Esophagus muscularis mucosa (tissue), 4 donors: ENCODE measurements around the gene ANKLE2. TPM values are rescaled to one million over a fixed set of nuclear protein-coding genes. Genes with fewer than 3 reads are reported as not detected.

Experiments
- DNase-seq: peaks from one replicate; pipeline ENCODE4 v3.0.0-alpha.2; 2017; ENCODE audit errors: extremely low spot score
- H3K27ac ChIP-seq, 4 donors: fragments of 200-600 bp; sonication (generic); replicated peaks in 1 of 4; 1 replicate in 3 of 4; 2 replicates in 1 of 4; pipeline ENCODE4 v1.5.1; 2016 to 2019; ENCODE audit warnings: mild to moderate bottlenecking in 1 of 4
- H3K27me3 ChIP-seq, 4 donors: fragments of 200-600 bp; sonication (generic); one replicate each; pipeline versions ENCODE4 v1.5.1 to v1.6.0; 2016 to 2019
- H3K36me3 ChIP-seq, 4 donors: fragments of 200-600 bp; sonication (generic); one replicate each; pipeline ENCODE4 v1.5.1; 2016 to 2019
- H3K4me1 ChIP-seq, 4 donors: fragments of 200-600 bp; sonication (generic); one replicate each; pipeline ENCODE4 v1.5.1; 2016 to 2019
- H3K4me3 ChIP-seq, 4 donors: fragments of 200-600 bp; sonication (generic); 1 replicate in 2 of 4; 2 replicates in 2 of 4; pipeline ENCODE4 v1.5.1; 2016 to 2019; ENCODE audit warnings: mild to moderate bottlenecking in 4 of 4, moderate library complexity in 1 of 4
- H3K9me3 ChIP-seq, 4 donors: fragments of 200-600 bp; sonication (generic); 1 replicate in 3 of 4; 2 replicates in 1 of 4; pipeline ENCODE4 v1.5.1; 2016 to 2019
- EP300 ChIP-seq: sonication (generic); formaldehyde crosslinking; IDR thresholded peaks from one replicate; pipeline ENCODE4 v1.6.1; 2017; ENCODE audit warnings: antibody characterized with exemption
- POLR2A ChIP-seq: fragments of 450-650 bp; IDR thresholded peaks from one replicate; pipeline ENCODE4 v1.6.1; 2017; ENCODE audit warnings: antibody characterized with exemption, moderate library complexity, mild to moderate bottlenecking, low read depth
- POLR2AphosphoS5 ChIP-seq, 2 donors: sonication (generic); formaldehyde crosslinking; IDR thresholded peaks; one replicate each; pipeline ENCODE4 v1.6.1; 2017; ENCODE audit warnings: antibody characterized with exemption in 2 of 2
- WGBS: methylation state at CpG from one replicate; pipeline ENCODE4 v1.1.5; 2018; 5-methylcytosine and 5-hydroxymethylcytosine counted together
- intact Hi-C: fragments of 100-400 bp; cut with DNase I; formaldehyde crosslinking; loops from one replicate; pipeline ENCODE4 v1.15.1; 2023
- total RNA-seq, 4 donors: library from RNA; depleted of rRNA; stranded (reverse); fragments of >200 nt; gene quantifications; one replicate each; pipeline versions ENCODE4 v1.1.0 to v1.2.1, GENCODE V29; 2016
- TF ChIP-seq, protein P1 (sequence below), 3 experiments: fragments of 200-600 bp in 2 of 3; fragments of 450-650 bp in 1 of 3; sonication (generic) in 2 of 3; IDR thresholded peaks; one replicate each; pipeline ENCODE4 v1.5.1; 2017 to 2019; ENCODE audit warnings: antibody characterized with exemption in 3 of 3, mild to moderate bottlenecking in 2 of 3, moderate library complexity in 1 of 3

ANKLE2 gene
- total RNA-seq, 4 donors from 2014 or later: 40.2 to 47.2 (median 45.4) TPM

DNA sequence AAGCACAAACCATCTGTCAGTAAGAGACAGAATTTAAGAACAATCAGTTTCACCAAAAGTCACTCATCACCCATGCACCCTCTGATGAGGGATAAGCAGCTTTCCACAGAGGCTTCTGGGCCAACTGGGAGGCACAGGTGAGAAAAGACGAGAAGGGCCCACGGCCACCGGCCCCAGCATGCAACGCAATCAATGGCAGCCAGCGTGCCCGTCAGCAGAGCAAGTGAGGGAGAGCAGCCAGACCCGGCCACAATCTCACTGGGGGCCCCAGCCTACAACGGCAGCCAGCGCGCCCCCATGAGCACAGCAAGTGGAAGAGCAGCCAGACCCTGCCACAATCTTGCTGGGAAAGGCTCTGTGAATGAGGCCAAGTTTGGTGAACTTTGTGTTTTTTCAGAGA is 13.3 kb downstream of the ANKLE2 start:
- Histone ChIP-seq H3K36me3 (peaks cover 91 to 100% (median 100%) of the 10 kb centered on the region in 4 donors), H3K4me3 (no peak overlapping the region), H3K27me3 (no peaks in the 10 kb centered on the region), H3K27ac (no peak overlapping the region), H3K9me3 (no peaks in the 10 kb centered on the region), H3K4me1 (no peaks in the 10 kb centered on the region)
- TF ChIP-seq EP300: no peak
- TF ChIP-seq, protein P1, sequence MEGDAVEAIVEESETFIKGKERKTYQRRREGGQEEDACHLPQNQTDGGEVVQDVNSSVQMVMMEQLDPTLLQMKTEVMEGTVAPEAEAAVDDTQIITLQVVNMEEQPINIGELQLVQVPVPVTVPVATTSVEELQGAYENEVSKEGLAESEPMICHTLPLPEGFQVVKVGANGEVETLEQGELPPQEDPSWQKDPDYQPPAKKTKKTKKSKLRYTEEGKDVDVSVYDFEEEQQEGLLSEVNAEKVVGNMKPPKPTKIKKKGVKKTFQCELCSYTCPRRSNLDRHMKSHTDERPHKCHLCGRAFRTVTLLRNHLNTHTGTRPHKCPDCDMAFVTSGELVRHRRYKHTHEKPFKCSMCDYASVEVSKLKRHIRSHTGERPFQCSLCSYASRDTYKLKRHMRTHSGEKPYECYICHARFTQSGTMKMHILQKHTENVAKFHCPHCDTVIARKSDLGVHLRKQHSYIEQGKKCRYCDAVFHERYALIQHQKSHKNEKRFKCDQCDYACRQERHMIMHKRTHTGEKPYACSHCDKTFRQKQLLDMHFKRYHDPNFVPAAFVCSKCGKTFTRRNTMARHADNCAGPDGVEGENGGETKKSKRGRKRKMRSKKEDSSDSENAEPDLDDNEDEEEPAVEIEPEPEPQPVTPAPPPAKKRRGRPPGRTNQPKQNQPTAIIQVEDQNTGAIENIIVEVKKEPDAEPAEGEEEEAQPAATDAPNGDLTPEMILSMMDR (IDR thresholded peaks at IDR 0.05): no peak
- no peak for TF ChIP-seq POLR2AphosphoS5 (IDR thresholded peaks at IDR 0.05)
- TF ChIP-seq POLR2A: no peak
- WGBS: 83% methylated on average over 10 of the region's 10 CpGs
- DNase-seq: no peak
- intact Hi-C loops: no loop called here

DNA sequence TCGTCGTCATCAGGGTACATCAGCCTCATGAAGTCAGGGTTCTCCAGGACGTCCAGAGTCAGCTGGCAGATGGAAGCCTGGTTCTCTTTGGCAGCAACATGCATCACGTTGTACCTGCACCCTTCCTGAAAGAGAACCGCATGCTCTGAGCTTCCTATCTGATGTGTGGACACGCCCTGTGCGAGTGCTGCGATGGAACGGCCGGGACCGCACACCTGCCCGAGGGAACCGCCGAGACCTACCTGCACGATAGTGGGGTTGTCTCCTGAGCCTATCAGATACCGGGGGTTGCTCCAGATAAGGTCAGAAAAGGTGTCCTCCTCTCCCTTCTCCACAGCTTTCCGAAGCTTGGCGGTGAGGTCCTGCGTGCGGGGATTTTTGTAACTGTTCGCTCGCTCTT is 13.7 kb downstream of the ANKLE2 start:
- Histone ChIP-seq H3K4me3 (no peak overlapping the region), H3K27me3 (no peaks in the 10 kb centered on the region), H3K9me3 (no peaks in the 10 kb centered on the region), H3K27ac (no peak overlapping the region), H3K4me1 (no peaks in the 10 kb centered on the region), H3K36me3 (peaks cover 91 to 100% (median 99%) of the 10 kb centered on the region in 4 donors)
- WGBS: 95% methylated on average over 22 of the region's 22 CpGs
- no peak for DNase-seq
- intact Hi-C loops: no loop called here
- TF ChIP-seq EP300 (no peak), POLR2AphosphoS5 (IDR thresholded peaks at IDR 0.05) (no peak), POLR2A (no peak)
- TF ChIP-seq, protein P1 (IDR thresholded peaks at IDR 0.05): no peak

DNA sequence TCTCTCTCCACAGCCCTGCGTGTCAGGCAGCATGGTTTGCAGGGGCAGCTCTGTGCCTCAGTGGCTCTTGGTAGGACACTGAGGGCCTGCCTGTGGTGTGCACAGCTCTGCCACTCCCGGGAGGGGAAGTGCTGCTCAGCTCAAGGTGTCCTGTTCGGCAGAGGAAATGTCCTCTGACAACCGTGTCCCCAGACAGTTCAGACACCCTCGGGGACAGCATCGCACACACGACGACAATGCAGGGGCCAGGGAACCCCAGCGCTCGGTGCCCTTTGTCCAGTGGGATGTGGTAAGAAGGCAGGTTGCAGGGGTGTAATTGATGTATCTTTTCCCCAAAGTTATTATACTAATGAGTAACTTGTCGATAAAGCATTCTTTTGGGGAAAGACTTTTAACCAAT is 14.2 kb downstream of the ANKLE2 start:
- DNase-seq: no peak
- intact Hi-C loops: no loop called here
- no peak overlapping the region for H3K27ac ChIP-seq
- 91% methylated on average over 11 of the region's 11 CpGs for WGBS
- H3K4me3 ChIP-seq: no peak overlapping the region
- H3K27me3 ChIP-seq: no peaks in the 10 kb centered on the region
- no peaks in the 10 kb centered on the region for H3K4me1 ChIP-seq
- H3K9me3 ChIP-seq: no peaks in the 10 kb centered on the region
- TF ChIP-seq, protein P1 (IDR thresholded peaks at IDR 0.05): no peak
- TF ChIP-seq EP300 (no peak), POLR2AphosphoS5 (IDR thresholded peaks at IDR 0.05) (no peak), POLR2A (no peak)
- H3K36me3 ChIP-seq: peaks cover 91 to 100% (median 99%) of the 10 kb centered on the region in 4 donors

DNA sequence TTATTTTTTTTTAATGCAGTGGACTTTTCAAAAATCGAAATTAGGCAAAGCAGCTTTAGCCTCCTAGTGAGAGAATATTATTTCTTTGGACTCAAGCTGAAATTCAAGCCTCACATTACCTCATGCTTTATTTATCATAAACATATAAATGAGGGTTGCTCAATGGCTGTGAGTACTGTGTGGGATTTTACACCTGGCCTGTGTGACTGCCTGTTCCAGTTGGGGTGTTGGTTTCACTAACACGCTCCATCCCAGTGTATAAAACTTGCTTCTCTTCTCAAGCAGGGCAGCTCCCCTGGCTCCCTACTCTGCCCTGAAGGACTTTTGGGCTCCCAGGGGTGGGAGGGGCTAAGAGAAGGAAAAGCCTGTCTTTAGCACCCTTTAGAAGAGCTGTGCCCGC is 15.0 kb downstream of the ANKLE2 start:
- no peak overlapping the region for H3K27ac ChIP-seq
- intact Hi-C loops: no loop called here
- no peak overlapping the region for H3K4me3 ChIP-seq
- WGBS: 87% methylated on average over 3 of the region's 3 CpGs
- H3K27me3 ChIP-seq: no peaks in the 10 kb centered on the region
- no peaks in the 10 kb centered on the region for H3K9me3 ChIP-seq
- H3K36me3 ChIP-seq: peaks cover 93 to 100% (median 99%) of the 10 kb centered on the region in 4 donors
- no peak for TF ChIP-seq POLR2AphosphoS5 (IDR thresholded peaks at IDR 0.05)
- no peak for TF ChIP-seq EP300
- TF ChIP-seq, protein P1 (IDR thresholded peaks at IDR 0.05): no peak
- DNase-seq: no peak
- H3K4me1 ChIP-seq: no peaks in the 10 kb centered on the region

DNA sequence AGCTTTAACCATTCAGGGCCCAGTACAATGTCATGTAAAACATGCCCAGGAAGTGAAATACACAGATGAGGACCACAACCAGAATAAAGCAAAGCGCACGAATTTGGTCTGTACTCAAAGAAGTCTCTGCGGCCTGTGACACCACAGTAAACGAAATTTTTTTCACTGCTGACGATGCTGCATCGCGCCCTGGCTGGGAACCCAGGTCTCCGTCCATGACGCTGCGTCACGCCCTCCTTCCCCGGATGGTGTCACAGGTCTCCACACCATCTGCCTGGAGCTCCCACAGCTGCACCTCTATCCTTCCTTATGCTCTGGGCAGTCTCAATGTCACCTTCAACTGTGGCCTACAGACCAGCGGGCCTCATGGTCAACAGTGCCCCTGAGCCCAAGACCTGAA is 17.8 kb downstream of the ANKLE2 start:
- Histone ChIP-seq H3K9me3 (no peaks in the 10 kb centered on the region), H3K4me1 (peaks cover 0 to 4% (median 0%) of the 10 kb centered on the region in 4 donors), H3K27ac (no peak overlapping the region), H3K27me3 (no peaks in the 10 kb centered on the region), H3K4me3 (no peak overlapping the region), H3K36me3 (peaks cover 92 to 100% (median 99%) of the 10 kb centered on the region in 4 donors)
- intact Hi-C loops: no loop called here
- no peak for DNase-seq
- 88% methylated on average over 13 of the region's 13 CpGs for WGBS
- no peak for TF ChIP-seq EP300
- TF ChIP-seq POLR2A: no peak
- TF ChIP-seq, protein P1 (IDR thresholded peaks at IDR 0.05): no peak
- no peak for TF ChIP-seq POLR2AphosphoS5 (IDR thresholded peaks at IDR 0.05)
